Measurements from ENCODE around the gene SAMD1.
"Not testable (repeated sequence)": the region's sequence is repeated elsewhere in the genome, so short reads cannot be mapped to it uniquely, and the experiment has no call there.

The SAMD1 gene

GRCh38 chr19:14058182-14059092 is 32.1 kb downstream of the SAMD1 start:
- no peak for DNase-seq

- no peak for DNase-seq
Measured at GRCh38 chr19:14056741-14057356, 33.7 kb downstream of the SAMD1 start.

- DNase-seq, result no peak
Measured at GRCh38 chr19:14056069-14056666, 34.4 kb downstream of the SAMD1 start.

- no peak for DNase-seq
Measured at GRCh38 chr19:14055396-14055795, 35.2 kb downstream of the SAMD1 start.

- DNase-seq, result no peak
Measured at GRCh38 chr19:14054721-14055120, 35.8 kb downstream of the SAMD1 start.

- DNase-seq, result no peak
Measured at GRCh38 chr19:14054099-14054498, 36.5 kb downstream of the SAMD1 start.

- no peak for DNase-seq
Measured at GRCh38 chr19:14053500-14053899, 37.1 kb downstream of the SAMD1 start.

- DNase-seq, result no peak
Measured at GRCh38 chr19:14053032-14053431, 37.5 kb downstream of the SAMD1 start.

- no peak for DNase-seq
Measured at GRCh38 chr19:14052470-14052869, 38.1 kb downstream of the SAMD1 start.

GRCh38 chr19:14051980-14052379 is 38.6 kb downstream of the SAMD1 start:
- no peak for DNase-seq

GRCh38 chr19:14050961-14051360 is 39.6 kb downstream of the SAMD1 start:
- not testable (repeated sequence) for DNase-seq

GRCh38 chr19:14050512-14050911 is 40.0 kb downstream of the SAMD1 start:
- no peak for DNase-seq

GRCh38 chr19:14048443-14049153 is 42.0 kb downstream of the SAMD1 start:
- no peak for DNase-seq

GRCh38 chr19:14047866-14048265 is 42.7 kb downstream of the SAMD1 start:
- not testable (repeated sequence) for DNase-seq

GRCh38 chr19:14042659-14043608 is 47.6 kb downstream of the SAMD1 start:
- DNase-seq, result not testable (repeated sequence)

GRCh38 chr19:14039181-14039580 is 51.4 kb downstream of the SAMD1 start:
- no peak for DNase-seq
